Measurements from ENCODE around the gene WDR6.

DNA sequence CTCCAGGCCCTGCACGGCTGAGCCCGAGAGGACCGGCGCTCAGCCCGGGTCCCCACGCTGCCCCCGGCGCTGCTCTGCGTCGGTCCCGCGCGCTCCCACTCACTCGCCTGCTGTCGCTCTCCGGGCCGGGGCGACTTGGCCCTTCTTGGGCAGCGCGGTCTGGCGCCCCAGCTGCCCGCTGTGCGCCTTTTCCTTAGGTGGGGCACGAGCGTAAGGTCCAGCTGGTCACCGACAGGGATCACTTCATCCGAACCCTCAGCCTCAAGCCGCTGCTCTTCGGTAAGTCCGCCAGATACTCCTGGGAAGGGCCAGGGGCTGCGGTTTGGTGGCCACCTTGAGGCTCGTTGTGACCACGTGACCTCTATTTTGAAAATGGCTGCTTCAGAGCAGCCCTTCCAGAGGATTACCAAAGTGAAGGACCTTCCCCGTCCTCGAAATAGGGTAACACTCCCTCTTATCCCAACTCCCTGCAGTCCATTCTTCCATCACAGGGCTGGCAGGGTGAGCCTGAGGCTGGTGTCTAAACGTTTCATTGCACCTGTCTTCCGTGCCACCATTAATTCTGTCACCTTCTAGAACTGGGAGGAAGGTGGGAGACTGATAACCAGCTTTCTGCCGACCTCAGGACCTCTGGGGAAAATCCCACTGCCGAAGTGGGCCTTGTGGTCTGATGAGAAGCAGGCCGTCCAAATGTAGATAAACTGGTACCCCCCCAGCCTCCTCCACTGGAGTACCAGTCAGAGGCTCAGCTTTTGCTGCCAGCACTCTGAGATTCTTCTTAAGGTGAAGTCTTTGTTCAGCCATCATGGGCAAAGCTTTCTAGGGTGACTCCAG is 16.3 kb upstream of the WDR6 start:
- TF ChIP-seq, protein P1, sequence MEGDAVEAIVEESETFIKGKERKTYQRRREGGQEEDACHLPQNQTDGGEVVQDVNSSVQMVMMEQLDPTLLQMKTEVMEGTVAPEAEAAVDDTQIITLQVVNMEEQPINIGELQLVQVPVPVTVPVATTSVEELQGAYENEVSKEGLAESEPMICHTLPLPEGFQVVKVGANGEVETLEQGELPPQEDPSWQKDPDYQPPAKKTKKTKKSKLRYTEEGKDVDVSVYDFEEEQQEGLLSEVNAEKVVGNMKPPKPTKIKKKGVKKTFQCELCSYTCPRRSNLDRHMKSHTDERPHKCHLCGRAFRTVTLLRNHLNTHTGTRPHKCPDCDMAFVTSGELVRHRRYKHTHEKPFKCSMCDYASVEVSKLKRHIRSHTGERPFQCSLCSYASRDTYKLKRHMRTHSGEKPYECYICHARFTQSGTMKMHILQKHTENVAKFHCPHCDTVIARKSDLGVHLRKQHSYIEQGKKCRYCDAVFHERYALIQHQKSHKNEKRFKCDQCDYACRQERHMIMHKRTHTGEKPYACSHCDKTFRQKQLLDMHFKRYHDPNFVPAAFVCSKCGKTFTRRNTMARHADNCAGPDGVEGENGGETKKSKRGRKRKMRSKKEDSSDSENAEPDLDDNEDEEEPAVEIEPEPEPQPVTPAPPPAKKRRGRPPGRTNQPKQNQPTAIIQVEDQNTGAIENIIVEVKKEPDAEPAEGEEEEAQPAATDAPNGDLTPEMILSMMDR (IDR thresholded peaks at IDR 0.05; ENCODE audit: low read depth, low read length) = no peak
- TF ChIP-seq EZH2phosphoT487 (IDR thresholded peaks at IDR 0.05; ENCODE audit: low read depth) = no peak
